ENCODE measurements around the gene TRAF1.

GRCh38 chr9:120891884-120892747, 34.5 kb downstream of the TRAF1 start:
- TF ChIP-seq CTCF (IDR thresholded peaks at IDR 0.05): no peak
- TF ChIP-seq POLR2A (IDR thresholded peaks at IDR 0.05): no peak
- TF ChIP-seq EP300 (IDR thresholded peaks at IDR 0.05; ENCODE audit: low read depth): no peak
- no peak for TF ChIP-seq POLR2AphosphoS5 (IDR thresholded peaks at IDR 0.05)
